Activated gamma-delta T cell treated with anti-CD3 and anti-CD28 coated beads, Interleukin-2, amount 50 U/mL, for 16 hours (primary cell): Measurements from ENCODE around the gene SYNGR1.

Experiments
- DNase-seq: peaks from one replicate; pipeline ENCODE4 v3.0.0-alpha.2; 2020; ENCODE audit warnings: low read depth

SYNGR1 gene, protein sequence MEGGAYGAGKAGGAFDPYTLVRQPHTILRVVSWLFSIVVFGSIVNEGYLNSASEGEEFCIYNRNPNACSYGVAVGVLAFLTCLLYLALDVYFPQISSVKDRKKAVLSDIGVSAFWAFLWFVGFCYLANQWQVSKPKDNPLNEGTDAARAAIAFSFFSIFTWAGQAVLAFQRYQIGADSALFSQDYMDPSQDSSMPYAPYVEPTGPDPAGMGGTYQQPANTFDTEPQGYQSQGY

DNA sequence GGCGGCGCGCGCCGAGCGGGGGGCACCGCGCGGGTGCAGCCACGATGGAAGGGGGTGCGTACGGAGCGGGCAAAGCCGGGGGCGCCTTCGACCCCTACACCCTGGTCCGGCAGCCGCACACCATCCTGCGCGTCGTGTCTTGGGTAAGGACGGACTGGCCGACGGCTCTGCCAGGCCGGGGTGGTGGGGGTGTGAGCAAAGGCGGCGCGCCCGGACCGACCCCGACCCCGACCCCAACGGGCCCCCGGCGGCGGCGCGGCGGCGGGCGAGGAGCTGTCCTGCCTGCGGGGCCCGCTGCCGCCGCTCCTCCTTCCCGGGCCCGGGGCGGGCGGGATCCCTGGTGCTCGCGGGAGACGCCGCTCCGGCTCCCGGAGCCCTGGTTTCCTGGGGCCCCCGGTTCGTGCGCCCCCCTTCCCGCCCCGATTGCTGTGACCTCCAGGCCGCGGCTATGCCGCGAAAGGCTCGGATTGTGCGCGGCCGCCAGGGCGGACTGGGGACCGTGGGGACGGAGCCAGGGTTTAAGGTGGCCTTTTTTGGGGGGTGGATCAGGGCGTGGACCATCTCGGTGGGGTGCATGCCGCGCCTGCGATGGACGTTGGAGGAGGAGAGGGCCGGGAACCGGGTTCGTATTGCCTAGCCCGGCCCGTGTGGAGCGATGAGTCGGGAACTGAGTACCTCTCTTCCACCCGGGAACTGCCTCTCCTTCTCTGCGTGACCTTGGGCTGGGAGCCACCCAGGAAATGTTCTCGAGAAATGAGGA lies at the start of gene SYNGR1:
Gene SYNGR1, plus strand, starts transcription at position 25 of the 760 bp plus-strand sequence. Its CDS starts 20 bp downstream, at position 45.
- no peak for DNase-seq

DNA sequence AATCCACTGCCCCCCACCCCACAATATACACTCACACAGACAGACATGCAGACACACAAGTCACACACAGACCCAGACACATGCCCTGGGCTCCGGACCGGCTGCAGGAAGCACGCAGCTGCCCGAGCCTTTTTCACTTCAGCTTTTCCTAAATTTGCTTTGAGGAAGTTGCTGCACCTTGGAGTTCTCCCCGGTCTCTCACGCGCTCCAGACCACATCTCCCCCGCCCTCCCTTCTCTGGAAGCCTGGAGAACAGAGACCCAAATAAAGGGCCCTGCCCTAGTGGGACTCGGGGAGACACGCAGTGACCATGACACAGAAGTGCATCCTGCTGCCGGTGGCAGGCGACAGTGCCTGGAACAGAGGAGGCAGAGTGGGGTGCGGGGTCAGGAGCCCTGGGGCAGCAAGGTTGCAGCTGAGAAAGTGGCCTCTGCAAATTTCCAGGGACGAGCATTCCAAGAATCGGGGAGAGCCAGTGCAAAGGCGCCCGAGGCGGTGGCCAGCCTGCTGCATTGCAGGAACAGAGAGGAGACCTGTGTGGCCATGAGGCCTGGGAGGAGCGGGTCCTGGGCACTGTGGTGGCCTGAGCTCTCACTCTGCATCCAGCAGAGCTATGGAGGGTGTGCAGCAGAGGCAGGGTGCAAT lies 49.5 kb upstream of the SYNGR1 start:
- DNase-seq = no peak

DNA sequence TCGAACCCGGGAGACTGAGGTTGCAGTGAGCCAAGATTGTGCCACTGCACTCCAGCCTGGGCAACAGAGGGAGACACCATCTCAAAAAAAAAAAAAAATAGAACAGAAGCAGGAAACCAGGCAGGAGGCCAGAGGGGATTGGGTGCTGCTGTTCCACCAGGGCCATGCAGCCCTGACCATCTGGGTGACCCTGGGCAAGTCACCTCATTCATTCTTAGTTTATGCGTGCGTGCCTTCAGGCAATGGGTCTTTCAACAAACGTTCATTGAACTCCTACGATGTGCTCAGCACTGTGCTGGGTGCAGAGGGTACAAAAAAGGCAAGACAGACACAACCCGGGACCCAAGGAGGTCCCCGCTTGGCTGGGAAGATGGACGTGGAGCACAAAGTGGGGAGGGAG lies 48.7 kb upstream of the SYNGR1 start:
- no peak for DNase-seq

DNA sequence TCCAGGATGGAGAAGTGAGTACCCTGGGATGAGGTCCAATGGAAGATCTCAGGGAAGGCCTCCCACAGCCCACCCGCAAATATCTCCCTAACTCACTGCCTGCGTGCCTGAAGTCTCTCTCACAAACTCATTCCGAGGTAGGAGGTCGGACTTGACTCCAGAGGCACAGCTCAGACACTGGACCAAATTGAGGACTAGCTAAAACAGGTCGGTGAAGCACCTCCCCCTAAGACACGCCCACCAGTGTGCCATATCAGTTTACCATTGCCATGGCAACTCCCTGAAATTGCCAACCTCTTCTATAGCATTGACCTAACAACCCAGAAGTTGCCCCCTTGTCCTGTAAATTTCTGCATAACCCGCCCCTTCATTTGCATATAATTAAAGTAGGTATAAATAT lies 47.9 kb upstream of the SYNGR1 start:
- no peak for DNase-seq

DNA sequence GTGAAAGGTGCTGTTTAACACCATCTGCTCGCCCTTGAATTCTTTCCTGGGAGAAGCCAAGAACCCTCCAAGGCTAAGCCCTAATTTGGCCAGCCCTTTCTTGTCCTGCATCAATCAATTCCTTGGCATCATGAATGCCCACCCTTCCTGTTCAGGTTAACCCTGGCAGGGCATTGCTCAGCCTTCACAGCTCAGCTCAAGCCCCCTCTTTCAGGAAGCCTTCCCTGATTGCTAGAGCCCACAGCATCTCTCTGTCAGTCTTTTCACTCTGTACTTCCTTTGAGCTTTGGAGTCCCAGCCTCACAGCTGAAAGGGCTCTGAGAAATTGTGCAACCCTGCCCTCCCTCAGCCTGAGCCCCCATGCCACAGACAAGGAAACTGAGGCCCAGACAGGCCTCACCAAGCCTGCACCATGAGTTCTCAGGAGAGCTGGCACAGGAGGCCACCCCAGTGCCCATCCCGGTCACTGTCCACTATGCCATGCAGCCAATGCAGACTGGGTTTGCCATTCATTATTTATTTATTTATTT lies 47.3 kb upstream of the SYNGR1 start:
- no peak for DNase-seq

DNA sequence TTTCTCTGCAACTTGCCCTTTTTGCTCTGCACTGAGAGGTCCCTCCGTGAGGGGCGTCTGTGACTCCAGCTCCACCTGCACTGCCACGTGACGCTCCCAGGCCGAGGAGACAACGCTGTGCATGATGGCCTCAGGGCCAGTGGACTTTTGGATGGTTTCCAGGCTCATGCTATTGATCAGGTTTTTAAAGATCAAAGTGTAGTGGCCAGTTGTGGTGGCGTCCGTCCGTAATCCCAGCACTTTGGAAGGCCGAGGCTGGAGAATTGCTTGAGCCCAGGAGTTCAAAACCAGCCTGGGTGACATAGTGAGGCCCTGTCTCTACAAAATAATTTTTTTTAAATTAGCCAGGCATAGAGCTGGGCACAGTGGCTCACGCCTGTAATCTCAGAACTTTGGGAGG lies 46.4 kb upstream of the SYNGR1 start:
- DNase-seq = no peak

DNA sequence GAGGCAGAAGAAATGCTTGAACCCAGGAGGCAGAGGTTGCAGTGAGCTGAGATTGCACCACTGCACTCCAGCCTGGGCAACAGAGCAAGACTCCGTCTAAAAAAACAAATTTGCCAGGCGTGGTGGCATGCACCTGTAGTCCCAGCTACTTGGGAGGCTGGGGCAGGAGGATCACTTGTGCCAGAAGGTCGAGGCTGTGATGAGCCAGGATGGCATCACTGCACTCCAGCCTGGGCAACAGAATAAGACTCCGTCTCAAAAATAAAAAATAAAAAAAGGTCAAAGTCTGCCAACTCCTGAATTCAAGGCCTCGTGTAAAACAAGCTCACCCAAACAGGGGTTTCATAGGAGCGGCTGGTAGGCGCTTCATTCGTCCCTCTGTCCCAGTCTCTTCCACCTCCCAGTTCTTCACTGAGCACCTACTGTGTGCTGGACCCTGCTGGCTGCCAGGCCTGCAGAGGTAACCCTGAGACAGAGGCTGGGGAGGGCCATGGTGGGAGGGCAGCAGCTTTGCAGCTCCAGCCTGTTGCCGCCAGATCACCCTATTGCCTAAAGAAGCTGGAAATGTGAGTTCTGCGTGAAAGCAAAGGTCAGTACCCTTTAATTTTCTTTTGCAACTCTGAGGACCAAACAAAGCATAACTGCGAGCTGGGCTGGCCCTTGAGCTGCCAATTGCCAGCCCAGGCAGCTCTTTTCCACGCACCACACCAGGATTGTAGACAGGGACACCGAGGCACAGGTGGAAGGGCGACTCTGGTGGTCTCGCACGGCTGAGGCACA lies 45.7 kb upstream of the SYNGR1 start:
- DNase-seq = no peak

DNA sequence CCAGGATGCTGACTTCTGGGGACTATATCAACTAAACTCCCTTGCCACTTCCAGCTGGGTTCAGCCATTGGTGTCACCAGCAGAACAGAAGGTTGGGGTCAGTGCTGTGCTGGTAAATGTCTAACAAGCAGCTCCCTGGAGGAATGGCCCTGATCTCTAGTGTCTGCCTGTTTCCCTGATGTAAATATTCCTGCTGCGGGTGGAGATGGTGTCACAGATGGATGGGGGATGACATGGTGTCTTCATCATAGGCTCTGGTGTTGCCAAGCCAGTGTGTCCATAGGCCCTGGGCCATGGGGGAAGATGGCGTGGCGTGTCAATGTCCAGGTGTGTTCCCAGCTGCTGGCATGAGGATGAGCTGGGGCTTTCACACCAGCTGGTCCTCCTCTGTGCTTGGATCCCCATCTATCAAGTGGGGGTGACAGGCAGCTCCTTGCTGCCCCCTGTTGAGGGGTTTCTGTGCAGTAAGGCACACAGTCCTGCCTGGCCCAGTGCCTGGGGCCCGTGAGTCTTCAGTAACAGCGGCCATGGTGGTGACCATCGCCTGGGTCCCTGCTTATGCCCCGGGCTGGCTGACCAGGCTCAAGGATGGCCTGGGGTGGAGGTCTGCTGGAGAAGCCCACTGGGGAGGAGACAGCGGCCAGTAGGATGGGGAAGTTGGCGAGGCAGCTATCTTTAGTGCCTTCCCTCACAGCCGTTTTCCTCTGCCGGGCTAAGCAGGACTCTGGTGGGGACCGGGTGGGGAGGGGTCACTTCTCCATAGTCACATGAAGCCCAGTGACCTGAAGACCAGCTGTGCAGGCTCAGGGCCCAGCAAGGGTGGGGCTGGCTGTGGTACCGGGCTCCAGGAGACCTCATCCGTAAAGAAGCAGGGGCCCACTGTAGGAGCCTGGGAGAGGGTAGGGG lies 43.1 kb upstream of the SYNGR1 start:
- peak; percentile 19 for DNase-seq

DNA sequence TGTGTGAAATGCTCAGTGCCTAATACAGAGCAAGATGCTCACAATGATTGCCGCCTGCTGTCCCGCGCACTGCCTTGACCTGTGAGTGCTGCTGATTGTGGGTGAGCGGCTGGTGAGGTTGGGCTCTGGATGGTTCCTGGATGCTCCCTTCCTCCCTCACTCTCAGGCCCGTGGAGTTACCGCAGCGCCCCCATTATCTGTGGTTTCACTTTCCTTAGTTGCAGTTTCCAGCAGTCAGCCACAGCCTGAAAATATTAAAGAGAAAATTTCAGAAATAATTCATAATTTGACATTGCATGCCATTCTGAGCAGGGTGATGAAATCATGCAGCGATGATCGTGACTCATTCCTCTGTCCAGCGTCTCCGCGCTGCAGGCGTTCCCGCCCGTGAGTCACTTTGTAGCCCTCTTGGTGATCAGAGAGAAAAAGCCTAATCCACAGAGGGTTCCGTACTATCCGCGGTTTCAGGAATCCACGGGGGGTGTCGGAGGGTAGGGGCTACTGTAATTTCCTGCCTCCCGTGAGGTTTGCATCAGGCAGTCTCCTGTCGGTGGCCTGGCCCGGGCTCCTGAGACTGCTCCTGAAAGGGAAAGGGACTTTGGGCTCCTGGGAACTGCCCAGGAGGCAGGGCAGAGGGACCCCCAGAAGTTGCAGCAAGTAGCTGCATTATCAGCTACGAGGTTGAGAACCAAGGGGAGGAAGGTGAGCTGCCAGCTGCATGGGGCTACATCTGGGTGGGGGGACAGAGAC lies 41.0 kb upstream of the SYNGR1 start:
- no peak for DNase-seq

DNA sequence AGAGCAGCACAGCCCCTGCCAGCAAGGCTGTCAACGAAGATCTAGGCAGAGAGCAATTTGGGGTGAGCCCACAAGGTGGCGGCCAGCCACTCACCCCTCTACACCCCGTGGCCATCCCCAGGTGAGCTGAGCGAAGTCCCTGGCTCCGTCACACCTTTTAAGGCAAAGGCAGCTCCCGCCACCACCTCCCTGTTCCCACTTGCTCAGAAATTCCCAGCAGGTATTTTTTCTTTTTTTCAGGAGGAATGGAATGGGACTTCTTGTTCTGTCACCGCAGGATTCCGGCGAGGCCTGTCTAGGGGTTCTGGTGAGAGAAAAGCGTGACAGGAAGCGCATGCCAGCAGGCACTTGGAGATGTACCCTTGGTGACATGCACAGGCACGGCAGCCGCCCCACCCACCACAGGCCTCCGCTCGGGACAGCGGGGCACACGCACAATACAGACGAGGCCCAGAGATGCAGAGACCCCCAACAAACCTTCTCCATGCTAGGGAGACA lies 40.4 kb upstream of the SYNGR1 start:
- DNase-seq = no peak

DNA sequence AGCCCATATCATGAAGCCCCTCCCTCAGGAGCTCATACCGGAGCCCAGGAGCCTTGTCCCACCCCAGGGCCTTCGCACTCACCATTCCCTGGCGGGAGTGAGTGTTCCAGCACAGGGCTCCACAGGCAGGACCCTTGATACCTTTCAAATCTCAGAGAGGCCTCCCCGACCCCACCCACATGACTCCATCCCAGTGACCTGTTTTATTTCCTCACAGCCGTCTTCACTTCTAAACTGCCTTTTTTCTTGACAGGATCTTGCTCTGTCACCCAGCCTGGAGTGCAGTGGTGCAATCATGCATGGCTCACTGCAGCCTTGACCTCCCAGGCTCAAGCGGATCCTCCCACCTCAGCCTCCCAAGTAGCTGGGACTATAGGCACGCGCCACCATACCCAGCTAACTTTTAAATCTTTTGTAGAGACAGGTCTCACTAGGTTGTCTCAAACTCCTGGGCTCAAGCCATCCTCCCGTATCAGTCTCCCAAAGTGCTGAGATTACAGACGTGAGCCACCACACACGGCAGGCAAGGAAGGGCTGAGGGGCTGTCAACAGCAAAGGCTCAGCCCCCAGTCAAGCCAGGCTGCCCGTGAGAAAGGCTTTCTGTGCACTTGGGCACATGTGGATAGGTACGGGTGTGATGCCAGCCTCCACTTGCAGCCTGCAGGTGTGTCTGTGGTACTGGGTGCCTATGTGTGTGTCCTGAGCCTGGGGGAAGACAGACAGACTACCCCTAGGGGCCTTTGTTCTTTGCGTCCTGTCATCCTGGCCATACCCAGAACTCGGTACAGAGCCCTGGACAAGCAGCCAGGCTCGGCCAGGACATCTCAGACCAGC lies 39.7 kb upstream of the SYNGR1 start:
- no peak for DNase-seq

DNA sequence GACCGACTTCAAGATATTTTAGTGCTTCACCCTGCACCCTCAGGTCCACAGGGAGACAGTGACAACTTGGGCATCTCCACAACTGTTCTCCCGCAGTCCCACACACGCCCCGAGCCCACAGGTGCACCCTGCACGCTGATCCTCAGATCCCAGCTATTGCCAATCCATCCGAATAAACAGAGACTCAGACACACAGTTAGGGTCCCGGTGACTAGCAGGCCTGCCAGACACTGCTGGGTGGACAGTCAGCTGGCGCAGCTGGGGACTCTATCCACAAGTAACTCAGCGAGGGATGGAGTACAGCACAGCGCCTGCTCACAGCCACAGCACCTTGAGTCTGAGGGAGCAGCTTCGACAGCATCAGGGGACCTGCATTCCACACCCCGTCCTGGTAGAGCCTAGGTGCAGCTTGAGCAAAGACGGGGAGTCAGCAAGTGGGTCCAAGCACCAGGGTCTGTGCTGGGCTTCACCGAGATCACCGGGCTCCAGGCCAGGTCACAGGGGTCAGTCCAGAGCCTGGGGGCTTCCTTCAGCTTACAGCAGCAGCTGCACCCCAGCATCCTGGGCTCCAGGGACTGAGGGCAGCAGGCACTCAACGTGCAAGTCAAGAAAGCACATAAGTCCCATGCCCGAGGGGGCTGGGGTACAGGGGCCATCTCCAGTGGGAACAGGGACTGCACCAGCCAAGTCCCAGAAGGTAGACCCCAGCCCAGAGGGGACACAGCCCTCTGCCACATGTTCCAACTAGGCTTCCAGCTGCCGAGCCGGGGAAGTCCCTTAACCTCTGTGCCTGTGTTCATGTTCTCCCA lies 38.0 kb upstream of the SYNGR1 start:
- no peak for DNase-seq

DNA sequence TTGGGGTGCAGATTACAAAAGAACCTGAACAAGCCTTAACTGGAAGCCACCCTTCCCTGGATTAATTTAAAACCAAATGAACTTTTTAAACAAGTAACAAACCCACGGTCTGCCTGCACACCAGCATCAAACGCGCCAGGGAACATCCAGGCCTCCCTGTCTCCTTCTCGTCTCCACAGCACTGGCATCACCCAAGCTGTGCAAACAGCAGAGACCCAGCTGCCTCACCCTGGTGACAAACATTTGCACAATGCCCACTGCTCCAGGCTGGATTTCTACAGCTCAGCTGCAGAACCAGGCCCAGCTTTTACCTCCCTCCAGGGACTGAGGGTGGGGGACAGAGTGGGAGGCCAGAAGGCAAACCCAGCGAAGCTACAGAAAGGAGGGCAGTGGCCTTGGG lies 37.4 kb upstream of the SYNGR1 start:
- no peak for DNase-seq

DNA sequence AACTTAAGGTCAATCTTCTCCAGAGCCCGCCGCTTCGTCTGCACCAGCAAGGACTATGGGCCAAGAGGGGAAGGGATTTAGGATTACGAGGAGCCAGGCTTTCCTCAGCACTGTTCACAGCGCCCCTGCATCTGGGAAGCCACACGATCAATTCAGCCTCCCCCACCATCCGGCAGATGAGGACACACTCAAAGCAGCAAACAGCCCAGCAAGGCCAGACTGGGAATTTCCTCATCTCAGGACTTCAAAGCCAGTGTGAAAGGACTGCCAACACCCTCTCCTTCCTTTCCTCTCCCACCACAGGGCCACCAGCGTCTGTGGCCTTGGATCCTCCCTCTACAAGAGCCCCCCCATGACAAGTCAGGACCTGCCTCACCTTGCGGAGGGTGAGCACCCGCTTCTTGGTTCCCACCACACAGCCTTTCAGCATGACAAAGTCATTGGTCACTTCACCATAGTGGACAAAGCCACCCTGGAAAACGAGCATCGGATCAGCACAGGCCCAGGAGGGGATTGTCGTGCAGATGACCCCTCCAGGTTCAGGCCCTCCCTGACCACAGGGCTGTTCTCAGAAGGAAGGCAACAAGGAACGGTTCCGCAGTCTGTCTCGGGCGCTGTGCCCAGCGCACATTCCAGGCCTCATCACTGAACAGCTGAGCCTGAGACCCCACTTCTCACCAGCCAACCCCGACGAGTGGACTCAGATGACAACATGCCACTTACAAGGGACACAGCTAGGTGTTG lies 36.4 kb upstream of the SYNGR1 start:
- DNase-seq = no peak

DNA sequence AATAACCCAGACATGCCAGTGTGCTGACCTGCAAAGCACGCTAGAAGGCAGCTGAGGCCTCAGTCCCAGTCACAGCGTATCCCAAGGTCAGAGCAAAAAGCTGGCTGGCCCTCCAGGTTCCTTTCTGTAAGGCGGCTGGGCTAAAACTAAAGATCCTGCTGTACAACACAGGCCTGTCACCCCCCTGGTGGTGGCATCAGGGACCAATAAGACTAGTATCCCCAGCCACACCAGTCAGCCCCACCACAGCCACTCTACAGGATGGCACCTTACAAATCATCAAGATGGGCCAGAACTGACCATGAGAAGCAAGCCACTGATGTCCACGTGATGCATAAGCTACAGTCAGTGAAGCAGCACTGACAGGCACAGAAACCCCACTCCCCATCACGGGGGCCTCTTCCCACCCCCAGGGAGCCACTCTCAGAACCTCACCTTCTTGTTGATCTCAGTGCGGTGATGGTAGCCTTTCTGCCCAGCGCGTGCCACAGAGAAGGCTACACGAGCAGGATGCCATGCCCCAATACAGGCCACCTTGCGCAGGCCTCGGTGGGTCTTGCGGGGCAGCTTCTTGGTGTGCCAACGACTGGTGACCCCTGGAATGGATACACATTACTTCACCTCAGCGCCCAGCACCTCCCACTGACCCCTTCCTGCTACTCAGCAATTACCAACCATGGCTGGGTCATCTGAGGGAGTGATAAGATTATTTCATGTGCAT lies 35.4 kb upstream of the SYNGR1 start:
- DNase-seq = no peak

DNA sequence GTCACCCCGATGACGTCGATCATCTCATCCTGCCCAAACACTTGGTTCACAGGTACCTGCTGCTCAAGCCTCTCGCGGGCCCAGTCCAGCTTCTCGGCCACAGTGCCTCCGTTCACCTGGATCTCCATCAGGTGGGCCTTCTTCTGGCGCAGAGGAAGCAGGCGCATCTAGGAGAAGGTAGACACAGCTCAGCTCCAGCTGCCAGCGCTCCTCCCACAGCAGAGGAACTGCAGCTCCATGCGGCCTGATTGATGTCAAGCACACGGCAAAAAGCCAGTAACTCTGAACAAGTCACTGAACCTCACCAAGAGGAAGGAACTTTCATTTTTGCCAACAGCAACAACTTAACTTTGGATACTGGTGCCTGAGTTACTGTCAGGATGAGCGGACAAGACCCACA lies 34.4 kb upstream of the SYNGR1 start:
- no peak for DNase-seq

DNA sequence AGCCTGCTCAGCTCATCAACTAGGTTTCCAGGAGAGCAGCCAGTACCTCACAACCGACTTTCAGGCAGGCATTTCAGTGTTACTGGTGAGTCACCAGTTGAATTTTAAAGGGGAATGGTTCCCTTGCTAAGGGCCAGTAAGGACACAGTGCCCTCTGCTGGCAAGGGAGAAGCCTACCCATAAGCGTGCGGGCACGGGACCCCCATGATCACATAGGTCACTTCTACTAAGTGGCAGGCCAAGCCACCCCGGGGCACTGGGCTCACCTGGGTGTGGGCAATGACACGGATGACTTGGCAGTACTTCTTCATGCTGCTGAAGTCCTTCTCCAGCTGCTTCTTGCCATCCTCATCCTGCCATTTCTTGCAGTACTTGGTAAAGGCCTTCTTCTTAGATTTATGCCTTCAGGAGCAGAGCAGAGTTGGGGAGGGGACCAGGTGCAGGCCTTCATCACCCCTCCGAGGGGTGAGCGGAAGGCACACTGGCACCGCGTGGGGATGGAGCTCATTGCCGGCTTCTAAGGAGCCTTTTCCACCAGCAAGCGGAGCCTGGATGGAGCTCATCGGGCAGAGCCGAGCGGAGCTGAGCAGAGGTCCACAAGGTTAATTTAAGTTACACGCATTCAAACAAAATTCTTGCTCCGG lies 33.2 kb upstream of the SYNGR1 start:
- DNase-seq = peak; percentile 75
